ENCODE results near the gene DLG2.

The DLG2 gene

GRCh38 chr11:83866655-83867054 lies 1760.5 kb downstream of the DLG2 start:
- no peaks in the 10 kb centered on the region for H3K27me3 Mint-ChIP-seq (ENCODE audit: low read depth, poor library complexity)
- H3K4me1 Mint-ChIP-seq: no peaks in the 10 kb centered on the region
- H3K4me3 Mint-ChIP-seq: no peak overlapping the region
- TF ChIP-seq, protein P1, sequence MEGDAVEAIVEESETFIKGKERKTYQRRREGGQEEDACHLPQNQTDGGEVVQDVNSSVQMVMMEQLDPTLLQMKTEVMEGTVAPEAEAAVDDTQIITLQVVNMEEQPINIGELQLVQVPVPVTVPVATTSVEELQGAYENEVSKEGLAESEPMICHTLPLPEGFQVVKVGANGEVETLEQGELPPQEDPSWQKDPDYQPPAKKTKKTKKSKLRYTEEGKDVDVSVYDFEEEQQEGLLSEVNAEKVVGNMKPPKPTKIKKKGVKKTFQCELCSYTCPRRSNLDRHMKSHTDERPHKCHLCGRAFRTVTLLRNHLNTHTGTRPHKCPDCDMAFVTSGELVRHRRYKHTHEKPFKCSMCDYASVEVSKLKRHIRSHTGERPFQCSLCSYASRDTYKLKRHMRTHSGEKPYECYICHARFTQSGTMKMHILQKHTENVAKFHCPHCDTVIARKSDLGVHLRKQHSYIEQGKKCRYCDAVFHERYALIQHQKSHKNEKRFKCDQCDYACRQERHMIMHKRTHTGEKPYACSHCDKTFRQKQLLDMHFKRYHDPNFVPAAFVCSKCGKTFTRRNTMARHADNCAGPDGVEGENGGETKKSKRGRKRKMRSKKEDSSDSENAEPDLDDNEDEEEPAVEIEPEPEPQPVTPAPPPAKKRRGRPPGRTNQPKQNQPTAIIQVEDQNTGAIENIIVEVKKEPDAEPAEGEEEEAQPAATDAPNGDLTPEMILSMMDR (IDR thresholded peaks at IDR 0.05): no peak
- no peaks in the 10 kb centered on the region for H3K36me3 Mint-ChIP-seq (ENCODE audit: low read depth)
- no peak for DNase-seq
- no peak overlapping the region for H3K27ac Mint-ChIP-seq
- H3K9me3 Mint-ChIP-seq: no peaks in the 10 kb centered on the region

DNA sequence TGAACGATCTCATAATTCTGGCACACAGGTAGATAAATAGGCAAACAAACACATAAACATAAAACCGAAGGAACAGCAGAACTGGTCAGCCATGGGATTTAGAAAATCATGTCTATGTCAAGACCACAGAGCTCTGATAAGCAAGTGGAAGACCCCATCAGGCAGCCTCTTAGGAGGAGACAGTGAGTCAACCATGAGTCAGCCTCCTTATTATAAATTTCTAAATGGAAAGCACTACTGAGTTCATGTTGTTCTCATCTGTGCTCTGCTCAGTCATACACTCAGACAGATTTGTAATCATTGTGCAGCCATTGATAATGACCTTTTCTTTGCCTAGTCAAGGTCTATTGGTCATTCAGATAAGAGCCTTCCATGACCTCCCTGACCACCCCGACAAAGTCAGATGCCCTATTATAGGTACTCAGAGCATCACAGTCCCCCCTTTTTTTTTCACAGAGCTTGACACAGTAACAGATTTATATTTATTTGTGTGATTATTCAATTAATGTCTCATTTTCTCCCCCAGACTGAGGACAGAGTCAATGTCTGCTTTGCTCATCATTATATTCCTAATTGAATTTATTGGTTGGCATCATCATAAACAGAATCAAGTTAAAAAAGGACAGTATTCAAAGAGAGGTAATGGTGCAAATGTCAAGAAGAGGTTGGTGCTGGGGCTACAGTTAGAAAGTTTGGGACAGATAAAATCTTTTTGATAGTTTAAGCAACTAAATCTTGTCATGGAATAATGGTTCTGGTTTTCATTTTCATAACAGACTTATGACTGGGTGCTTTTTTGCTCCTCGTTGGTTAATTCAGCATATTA lies 1761.3 kb downstream of the DLG2 start:
- Mint-ChIP-seq H3K4me3 (no peak overlapping the region), H3K27ac (no peak overlapping the region), H3K4me1 (no peaks in the 10 kb centered on the region), H3K36me3 (ENCODE audit: low read depth) (no peaks in the 10 kb centered on the region), H3K27me3 (ENCODE audit: low read depth, poor library complexity) (no peaks in the 10 kb centered on the region), H3K9me3 (peaks cover 2% of the 10 kb centered on the region)
- TF ChIP-seq, protein P1 (IDR thresholded peaks at IDR 0.05): no peak
- DNase-seq: no peak

DNA sequence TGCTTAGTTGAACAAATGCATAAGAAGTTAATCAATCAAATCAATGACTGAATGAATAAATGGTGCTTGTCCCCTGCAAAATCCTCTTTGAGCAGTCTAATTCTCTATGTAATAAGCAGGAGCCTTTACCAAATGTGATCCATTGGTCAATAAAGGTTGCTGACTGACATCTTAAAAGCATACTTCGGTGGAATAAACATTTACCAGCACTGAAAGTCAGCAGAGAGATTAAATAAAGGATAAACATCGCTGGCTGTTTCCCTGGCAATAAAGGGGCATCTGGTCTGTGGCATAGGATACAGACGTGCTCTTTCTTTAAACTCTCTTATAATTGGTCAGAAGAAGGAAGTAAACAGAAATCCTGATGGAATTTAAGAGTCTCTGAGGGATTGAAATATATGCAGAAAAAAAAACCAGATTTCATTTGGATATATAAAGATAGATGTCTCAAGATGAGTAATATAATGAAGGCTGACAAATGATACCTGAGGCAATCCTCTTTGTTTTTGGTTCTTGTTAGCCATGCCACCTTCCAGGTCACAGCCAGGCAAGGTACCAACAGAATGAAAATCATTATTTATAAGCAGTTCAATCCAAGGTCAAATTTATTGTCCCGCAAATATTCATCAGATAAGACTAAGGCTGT lies 1762.6 kb downstream of the DLG2 start:
- H3K36me3 Mint-ChIP-seq (ENCODE audit: low read depth): no peaks in the 10 kb centered on the region
- H3K4me3 Mint-ChIP-seq: no peak overlapping the region
- H3K9me3 Mint-ChIP-seq: peaks cover 8% of the 10 kb centered on the region
- H3K4me1 Mint-ChIP-seq: no peaks in the 10 kb centered on the region
- no peak for DNase-seq
- no peaks in the 10 kb centered on the region for H3K27me3 Mint-ChIP-seq (ENCODE audit: low read depth, poor library complexity)
- TF ChIP-seq, protein P1 (IDR thresholded peaks at IDR 0.05): no peak
- H3K27ac Mint-ChIP-seq: no peak overlapping the region

DNA sequence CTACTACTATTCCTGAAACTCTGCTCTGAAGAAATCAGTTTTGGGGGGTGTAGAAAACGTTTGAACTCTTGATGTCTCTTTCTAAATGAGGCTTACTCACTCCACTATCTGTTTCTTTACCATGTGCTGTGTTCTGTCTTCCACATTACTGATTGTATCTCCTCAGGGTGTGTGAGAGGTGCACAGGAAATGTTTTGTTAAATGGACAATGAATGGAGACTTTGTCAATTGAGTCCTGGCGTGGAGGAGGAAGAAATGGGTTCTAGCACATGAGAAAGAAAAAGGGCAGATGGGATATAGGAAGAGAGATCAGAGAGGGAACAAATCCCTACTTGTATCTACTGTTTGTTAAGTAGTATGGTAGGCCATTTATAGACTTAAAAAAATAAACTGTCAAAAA lies 1763.9 kb downstream of the DLG2 start:
- H3K4me3 Mint-ChIP-seq: no peak overlapping the region

GRCh38 chr11:83862691-83863090 lies 1764.5 kb downstream of the DLG2 start:
- H3K27ac Mint-ChIP-seq: no peak overlapping the region
- no peak for DNase-seq
- H3K9me3 Mint-ChIP-seq: peaks cover 17% of the 10 kb centered on the region
- no peaks in the 10 kb centered on the region for H3K27me3 Mint-ChIP-seq (ENCODE audit: low read depth, poor library complexity)
- no peak overlapping the region for H3K4me3 Mint-ChIP-seq
- TF ChIP-seq, protein P1 (IDR thresholded peaks at IDR 0.05): no peak
- no peaks in the 10 kb centered on the region for H3K36me3 Mint-ChIP-seq (ENCODE audit: low read depth)
- H3K4me1 Mint-ChIP-seq: no peaks in the 10 kb centered on the region

More for the DNA sequence above, 1763.9 kb downstream of the DLG2 start:
- Mint-ChIP-seq H3K9me3 (peaks cover 16% of the 10 kb centered on the region), H3K27ac (no peak overlapping the region), H3K36me3 (ENCODE audit: low read depth) (no peaks in the 10 kb centered on the region), H3K4me1 (no peaks in the 10 kb centered on the region), H3K27me3 (ENCODE audit: low read depth, poor library complexity) (no peaks in the 10 kb centered on the region)
- DNase-seq: no peak
- TF ChIP-seq, protein P1 (IDR thresholded peaks at IDR 0.05): no peak

Measured in nephron progenitor cell (in vitro differentiated cells).